RKO (cell line): ENCODE measurements around the gene STPG1.
A peak's percentile ranks its signal among the peaks of the same experiment; 100 is the strongest.
"Not testable (repeated sequence)": the region's sequence is repeated elsewhere in the genome, so short reads cannot be mapped to it uniquely, and the experiment has no call there.

ENCODE experiments used
- DNase-seq: peaks from one replicate; pipeline ENCODE4 v3.0.0-alpha.2; 2016; ENCODE audit warnings: low spot score

STPG1 gene

GRCh38 chr1:24413350-24414163 is at the start of gene STPG1:
Gene STPG1 (minus strand): TSS chr1:24413782. CDS start chr1:24401388, 12,394 bp downstream.
- DNase-seq: peak; percentile 85

GRCh38 chr1:24462128-24462527 is 48.5 kb upstream of the STPG1 start:
- DNase-seq: peak; percentile 75

GRCh38 chr1:24459551-24460266 is 46.1 kb upstream of the STPG1 start:
- DNase-seq: no peak

GRCh38 chr1:24457866-24458265 is 44.3 kb upstream of the STPG1 start:
- DNase-seq: no peak

- DNase-seq: no peak
These were observed 41.7 kb upstream of the STPG1 start for GRCh38 chr1:24455272-24455671.

GRCh38 chr1:24454673-24455072 is 41.1 kb upstream of the STPG1 start:
- no peak for DNase-seq

- no peak for DNase-seq
These were observed 39.4 kb upstream of the STPG1 start for GRCh38 chr1:24452922-24453485.

GRCh38 chr1:24451746-24452145 is 38.2 kb upstream of the STPG1 start:
- no peak for DNase-seq

- DNase-seq: no peak
These were observed 37.3 kb upstream of the STPG1 start for GRCh38 chr1:24450857-24451397.

- no peak for DNase-seq
These were observed 36.7 kb upstream of the STPG1 start for GRCh38 chr1:24450316-24450715.

GRCh38 chr1:24446446-24446845 is 32.9 kb upstream of the STPG1 start:
- DNase-seq: not testable (repeated sequence)

GRCh38 chr1:24443241-24443656 is 29.7 kb upstream of the STPG1 start:
- DNase-seq: no peak

- no peak for DNase-seq
These were observed 29.2 kb upstream of the STPG1 start for GRCh38 chr1:24442764-24443163.

GRCh38 chr1:24441996-24442668 is 28.6 kb upstream of the STPG1 start:
- DNase-seq: no peak

- DNase-seq: no peak
These were observed 27.9 kb upstream of the STPG1 start for GRCh38 chr1:24441480-24441879.

- DNase-seq: no peak
These were observed 26.9 kb upstream of the STPG1 start for GRCh38 chr1:24440436-24440835.

GRCh38 chr1:24438423-24438901 is 24.9 kb upstream of the STPG1 start:
- DNase-seq: no peak

GRCh38 chr1:24437631-24438396 is 24.2 kb upstream of the STPG1 start:
- DNase-seq: no peak

- no peak for DNase-seq
These were observed 22.3 kb upstream of the STPG1 start for GRCh38 chr1:24435782-24436365.

GRCh38 chr1:24427545-24427862 is 13.9 kb upstream of the STPG1 start:
- no peak for DNase-seq
